Neural progenitor cell (in vitro differentiated cells): Measurements from ENCODE around the gene HDLBP.

ENCODE experiments used
- CTCF ChIP-seq: fragments of 200-600 bp; sonication (generic); IDR thresholded peaks from 2 replicates; pipeline ENCODE4 v1.5.1; 2017; ENCODE audit warnings: antibody characterized with exemption, mild to moderate bottlenecking
- EZH2 ChIP-seq: fragments of 200-600 bp; sonication (generic); IDR thresholded peaks from 2 replicates; pipeline ENCODE4 v1.6.1; 2017; ENCODE audit warnings: antibody characterized with exemption, mild to moderate bottlenecking, moderate library complexity
- EZH2phosphoT487 ChIP-seq: fragments of 200-600 bp; sonication (generic); IDR thresholded peaks from 2 replicates; pipeline ENCODE4 v1.6.1; 2017; ENCODE audit warnings: antibody characterized with exemption

GRCh38 chr2:241225545-241225944 lies 89.9 kb downstream of the HDLBP start:
- TF ChIP-seq CTCF, result no peak
- TF ChIP-seq EZH2, result no peak
- no peak for TF ChIP-seq EZH2phosphoT487
